KMS-11 (cell line): Measurements from ENCODE around the gene EYA3.

Experiments
- H2AFZ ChIP-seq: fragments of 200-600 bp; sonication (generic); 2 replicates; pipeline ENCODE4 v1.6.1; 2016; ENCODE audit warnings: antibody characterized with exemption, mixed run types, low read depth
- H3K27ac ChIP-seq: fragments of 200-600 bp; sonication (generic); 2 replicates; pipeline ENCODE4 v1.6.1; 2016; ENCODE audit warnings: mild to moderate bottlenecking, mixed run types
- H3K27me3 ChIP-seq: fragments of 200-600 bp; sonication (generic); 2 replicates; pipeline ENCODE4 v1.6.1; 2017; ENCODE audit warnings: mild to moderate bottlenecking, low read depth, mixed run types, moderate library complexity; ENCODE audit not compliant: insufficient read depth
- H3K36me3 ChIP-seq: fragments of 200-600 bp; sonication (generic); 2 replicates; pipeline ENCODE4 v1.6.1; 2017; ENCODE audit warnings: mild to moderate bottlenecking, mixed run types; ENCODE audit not compliant: insufficient read depth
- H3K4me1 ChIP-seq: fragments of 200-600 bp; sonication (generic); 2 replicates; pipeline ENCODE4 v1.6.1; 2016; ENCODE audit warnings: mild to moderate bottlenecking, low read depth, mixed run types; ENCODE audit not compliant: poor library complexity, severe bottlenecking
- H3K4me2 ChIP-seq: fragments of 200-600 bp; sonication (generic); 2 replicates; pipeline ENCODE4 v1.7.0; 2016; ENCODE audit warnings: mild to moderate bottlenecking, mixed run types
- H3K4me3 ChIP-seq: fragments of 200-600 bp; sonication (generic); IDR thresholded peaks from 2 replicates; pipeline ENCODE4 v1.6.1; 2017; ENCODE audit warnings: low read depth, low read length, mixed read lengths; ENCODE audit not compliant: insufficient read depth
- H3K79me2 ChIP-seq: fragments of 200-600 bp; sonication (generic); 2 replicates; pipeline ENCODE4 v1.6.1; 2016; ENCODE audit warnings: low read depth, mixed run types; ENCODE audit not compliant: insufficient read depth
- H3K9ac ChIP-seq: fragments of 200-600 bp; sonication (generic); 2 replicates; pipeline ENCODE4 v1.6.1; 2016; ENCODE audit warnings: mild to moderate bottlenecking, mixed run types
- H4K20me1 ChIP-seq: fragments of 200-600 bp; sonication (generic); 2 replicates; pipeline ENCODE4 v1.6.1; 2016; ENCODE audit warnings: mild to moderate bottlenecking, mixed run types; ENCODE audit not compliant: insufficient read depth
- TF ChIP-seq, protein P1 (sequence below): fragments of 200-600 bp; sonication (generic); conservative IDR thresholded peaks from 2 replicates; pipeline ENCODE4 v1.6.1; 2017; ENCODE audit warnings: low read depth, mild to moderate bottlenecking, antibody characterized with exemption, low read length, moderate library complexity, mixed read lengths

The EYA3 gene

DNA sequence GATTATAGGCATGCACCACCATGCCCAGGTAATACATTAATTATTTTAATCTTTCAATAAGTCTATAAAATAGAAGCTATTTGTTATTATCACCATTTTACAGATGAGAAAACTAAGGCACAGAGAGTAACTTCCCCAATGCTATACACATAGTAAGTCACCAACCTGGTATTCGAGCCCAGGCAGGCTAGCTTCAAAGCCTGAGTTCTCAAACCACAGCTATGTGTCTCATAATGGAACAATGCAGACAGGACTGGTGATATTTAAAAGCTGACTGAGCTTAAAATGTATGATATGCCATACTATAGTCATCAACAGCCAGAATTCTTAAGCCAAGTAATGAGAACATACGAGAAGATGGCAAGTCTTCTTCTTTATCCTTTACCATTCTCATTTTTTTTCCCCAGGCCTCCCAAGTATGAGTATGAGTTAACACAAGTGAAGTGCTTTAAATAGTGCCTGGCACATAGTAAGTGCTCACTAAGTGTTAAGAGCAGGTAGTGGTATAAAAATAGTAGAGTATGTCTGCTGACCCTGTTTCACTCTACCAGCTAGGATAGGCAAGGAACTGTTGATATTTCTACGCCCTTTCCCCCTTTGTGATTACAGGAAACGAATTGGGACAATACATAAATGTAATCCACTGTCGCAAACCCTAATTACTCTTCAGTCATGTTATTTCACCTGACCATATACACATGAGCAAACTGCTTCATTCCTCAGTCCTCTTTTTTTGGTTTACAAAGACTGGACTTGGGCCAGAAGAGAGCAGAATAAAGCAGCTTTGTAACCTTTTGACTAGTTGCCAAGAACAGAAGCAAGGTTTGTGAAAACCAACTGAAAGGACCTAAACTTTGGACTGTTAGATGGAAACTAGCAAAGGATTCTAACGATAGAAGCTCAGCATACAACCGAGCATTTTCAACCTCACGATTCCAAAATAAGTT, 9.5 kb downstream of the EYA3 start:
- Histone ChIP-seq H2AFZ (no peak overlapping the region), H3K9ac (no peak overlapping the region), H3K4me3 (no peak overlapping the region), H3K27me3 (no peaks in the 10 kb centered on the region), H3K79me2 (peaks cover 55% of the 10 kb centered on the region), H3K4me1 (peaks cover 35% of the 10 kb centered on the region), H3K36me3 (no peaks in the 10 kb centered on the region), H4K20me1 (no peaks in the 10 kb centered on the region; the same call in 1 of the 2 replicates), H3K27ac (no peak overlapping the region), H3K4me2 (no peak overlapping the region)
- TF ChIP-seq, protein P1, sequence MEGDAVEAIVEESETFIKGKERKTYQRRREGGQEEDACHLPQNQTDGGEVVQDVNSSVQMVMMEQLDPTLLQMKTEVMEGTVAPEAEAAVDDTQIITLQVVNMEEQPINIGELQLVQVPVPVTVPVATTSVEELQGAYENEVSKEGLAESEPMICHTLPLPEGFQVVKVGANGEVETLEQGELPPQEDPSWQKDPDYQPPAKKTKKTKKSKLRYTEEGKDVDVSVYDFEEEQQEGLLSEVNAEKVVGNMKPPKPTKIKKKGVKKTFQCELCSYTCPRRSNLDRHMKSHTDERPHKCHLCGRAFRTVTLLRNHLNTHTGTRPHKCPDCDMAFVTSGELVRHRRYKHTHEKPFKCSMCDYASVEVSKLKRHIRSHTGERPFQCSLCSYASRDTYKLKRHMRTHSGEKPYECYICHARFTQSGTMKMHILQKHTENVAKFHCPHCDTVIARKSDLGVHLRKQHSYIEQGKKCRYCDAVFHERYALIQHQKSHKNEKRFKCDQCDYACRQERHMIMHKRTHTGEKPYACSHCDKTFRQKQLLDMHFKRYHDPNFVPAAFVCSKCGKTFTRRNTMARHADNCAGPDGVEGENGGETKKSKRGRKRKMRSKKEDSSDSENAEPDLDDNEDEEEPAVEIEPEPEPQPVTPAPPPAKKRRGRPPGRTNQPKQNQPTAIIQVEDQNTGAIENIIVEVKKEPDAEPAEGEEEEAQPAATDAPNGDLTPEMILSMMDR = no peak

DNA sequence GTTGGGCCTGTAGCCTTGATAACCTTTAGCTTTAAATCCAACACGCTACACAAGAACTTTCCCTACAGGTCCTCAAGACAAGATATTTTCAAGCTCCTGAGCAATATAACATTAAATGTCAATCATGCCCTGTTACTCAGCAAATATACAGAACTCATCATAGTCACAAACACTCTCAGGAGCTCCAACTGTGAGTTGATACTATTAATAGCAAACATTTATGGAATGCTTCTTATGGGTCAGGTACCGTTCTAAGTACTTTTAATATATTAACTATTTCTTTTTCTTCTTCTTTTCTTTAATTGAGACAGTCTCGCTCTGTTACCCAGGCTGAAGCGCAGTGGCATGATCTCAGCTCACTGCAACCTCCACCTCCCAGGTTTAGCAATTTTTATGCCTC, 10.1 kb downstream of the EYA3 start:
- H2AFZ ChIP-seq = no peak overlapping the region
- no peak overlapping the region for H3K27ac ChIP-seq
- H3K27me3 ChIP-seq = no peaks in the 10 kb centered on the region
- H3K4me3 ChIP-seq = no peak overlapping the region
- H3K4me1 ChIP-seq = peaks cover 35% of the 10 kb centered on the region
- no peak overlapping the region for H3K9ac ChIP-seq
- no peaks in the 10 kb centered on the region; the same call in 1 of the 2 replicates for H4K20me1 ChIP-seq
- no peak overlapping the region for H3K4me2 ChIP-seq
- TF ChIP-seq, protein P1 = no peak
- no peaks in the 10 kb centered on the region for H3K36me3 ChIP-seq
- H3K79me2 ChIP-seq = peaks cover 55% of the 10 kb centered on the region

DNA sequence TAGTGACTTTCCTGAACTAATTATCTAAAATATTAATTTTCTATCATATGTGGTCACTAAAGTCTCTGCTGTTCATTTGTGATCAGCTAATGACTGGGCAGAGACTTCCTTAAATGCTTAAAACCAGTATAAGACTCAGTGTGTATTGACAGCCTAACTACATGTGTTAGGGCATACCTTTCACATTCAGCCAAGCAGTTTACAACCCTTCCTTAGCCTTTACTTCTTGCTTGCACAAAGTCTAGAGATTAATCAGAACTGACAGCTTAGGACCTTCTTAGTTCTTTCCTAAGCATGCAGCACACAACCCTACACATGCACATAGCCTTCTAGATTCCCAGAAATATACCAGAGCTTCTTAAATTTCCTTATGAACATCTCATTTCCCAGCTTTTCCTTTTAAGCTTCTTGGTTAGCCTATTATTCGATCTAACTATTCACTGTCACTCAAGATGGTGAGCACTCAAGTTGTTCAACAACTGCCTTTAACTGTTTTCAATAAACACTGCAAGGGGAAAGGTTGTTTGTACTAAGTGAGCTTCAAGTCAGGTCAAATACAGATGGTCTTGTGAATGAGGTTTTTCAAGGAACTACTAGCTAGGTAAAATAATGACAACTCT, 13.4 kb downstream of the EYA3 start:
- no peak overlapping the region for H3K9ac ChIP-seq
- H3K36me3 ChIP-seq = no peaks in the 10 kb centered on the region
- no peaks in the 10 kb centered on the region for H3K27me3 ChIP-seq
- H2AFZ ChIP-seq = no peak overlapping the region
- H4K20me1 ChIP-seq = no peaks in the 10 kb centered on the region; the same call in 1 of the 2 replicates
- H3K4me1 ChIP-seq = peaks cover 51% of the 10 kb centered on the region
- TF ChIP-seq, protein P1 = no peak
- no peak overlapping the region for H3K4me3 ChIP-seq
- H3K27ac ChIP-seq = no peak overlapping the region
- H3K79me2 ChIP-seq = peaks cover 56% of the 10 kb centered on the region; the same call in 1 of the 2 replicates
- no peak overlapping the region for H3K4me2 ChIP-seq

DNA sequence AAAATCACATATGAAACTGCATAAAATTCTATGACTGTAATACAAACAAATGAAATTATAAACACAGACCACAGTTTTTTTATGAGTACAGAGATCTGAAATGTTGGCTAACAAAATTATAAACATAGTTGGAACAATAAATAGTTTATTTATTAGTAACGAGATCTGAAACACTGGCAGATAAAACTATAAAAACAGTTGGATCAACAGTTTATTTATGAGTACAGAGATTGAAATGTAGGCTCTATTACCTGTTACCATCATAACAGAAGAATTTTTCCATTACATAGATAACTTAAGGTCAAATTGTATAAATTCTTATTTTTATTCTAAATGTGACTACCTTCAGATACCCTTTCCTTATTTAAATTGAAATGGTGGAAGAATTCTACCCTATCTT, 14.5 kb downstream of the EYA3 start:
- peaks cover 56% of the 10 kb centered on the region; the same call in 1 of the 2 replicates for H3K79me2 ChIP-seq
- no peak overlapping the region for H2AFZ ChIP-seq
- H3K27ac ChIP-seq = no peak overlapping the region
- TF ChIP-seq, protein P1 = no peak
- H3K36me3 ChIP-seq = no peaks in the 10 kb centered on the region
- no peak overlapping the region for H3K9ac ChIP-seq
- peaks cover 56% of the 10 kb centered on the region for H3K4me1 ChIP-seq
- H3K27me3 ChIP-seq = no peaks in the 10 kb centered on the region
- no peak overlapping the region for H3K4me3 ChIP-seq
- H4K20me1 ChIP-seq = no peaks in the 10 kb centered on the region; the same call in 1 of the 2 replicates
- no peak overlapping the region; the same call in 1 of the 2 replicates for H3K4me2 ChIP-seq
